Measurements from ENCODE around the gene WDR54. TPM values are rescaled to one million over a fixed set of nuclear protein-coding genes. Genes with fewer than 3 reads are reported as not detected.

WDR54 gene
- polyA plus RNA-seq, 2 of the 4 experiments (the other 2 are of a cell fraction) = 47.4 to 62.5 TPM

- Histone ChIP-seq H3K4me2 (no peak overlapping the region), H3K9me3 (no peaks in the 10 kb centered on the region), H3K4me3 (no peak overlapping the region), H3K27ac (no peak overlapping the region), H3K4me1 (peaks cover 21% of the 10 kb centered on the region)
- TF ChIP-seq ZFP36 (IDR thresholded peaks at IDR 0.05; ENCODE audit: borderline replicate concordance, partially characterized antibody) (peak; percentile 55), MAZ (IDR thresholded peaks at IDR 0.05; ENCODE audit: borderline replicate concordance, low read depth, low read length) (no peak), MAFK (IDR thresholded peaks at IDR 0.05; ENCODE audit: partially characterized antibody) (no peak)
- no peak for ATAC-seq
- DNase-seq (ENCODE audit: low read depth in 1 of 2, low spot score in 1 of 2) = no peak
- ChIA-PET CTCF (interaction anchor here (1.3 kb wide), 1 partner anchor 24 kb away, joined by 3 read pairs; no protein-coding TSS in a partner anchor), POLR2A (no interaction called here)
- WGBS (ENCODE audit: missing lambda C conversion rate) = 77% methylated on average over 6 of the region's 6 CpGs
- no peak for FAIRE-seq
These were observed 15.5 kb downstream of the WDR54 start for GRCh38 chr2:74436848-74437695.

- 92% methylated on average over 1 of the region's 1 CpG for WGBS (ENCODE audit: missing lambda C conversion rate)
- ChIA-PET CTCF (interaction anchor here (1.0 kb wide), 1 partner anchor 10 kb away, joined by 3 read pairs; no protein-coding TSS in a partner anchor), POLR2A (interaction anchor here (2.5 kb wide), 1 partner anchor 9 kb away, joined by 11 read pairs; no protein-coding TSS in a partner anchor)
- Histone ChIP-seq H3K4me1 (peaks cover 21% of the 10 kb centered on the region), H3K4me3 (no peak overlapping the region), H3K9me3 (no peaks in the 10 kb centered on the region), H3K27ac (no peak overlapping the region), H3K4me2 (peak overlapping the region; percentile 93; the same call in 2 of the 3 replicates)
- DNase-seq (ENCODE audit: low read depth in 1 of 2, low spot score in 1 of 2) (no peak), ATAC-seq (no peak), FAIRE-seq (no peak)
- TF ChIP-seq HES2 (IDR thresholded peaks at IDR 0.05) (no peak), ELK1 (IDR thresholded peaks at IDR 0.05; ENCODE audit: low read depth, low read length) (no peak), CEBPB (IDR thresholded peaks at IDR 0.05) (no peak), MYC (IDR thresholded peaks at IDR 0.05; ENCODE audit: borderline replicate concordance, low read length) (no peak), POLR2AphosphoS2 (conservative IDR thresholded peaks at IDR 0.05; ENCODE audit: low read length) (no peak), JUNB (IDR thresholded peaks at IDR 0.05) (no peak), RARB (CRISPR knock-in tag; IDR thresholded peaks at IDR 0.05) (no peak), HDAC2 (IDR thresholded peaks at IDR 0.05) (no peak), FOXS1 (CRISPR knock-in tag; IDR thresholded peaks at IDR 0.05) (no peak), MAFK (IDR thresholded peaks at IDR 0.05; ENCODE audit: partially characterized antibody) (no peak), CBX2 (IDR thresholded peaks at IDR 0.05; ENCODE audit: borderline replicate concordance, low read depth) (no peak), RAD21 (conservative IDR thresholded peaks at IDR 0.05 in 1 of 2, IDR thresholded peaks at IDR 0.05 in 1 of 2) (no peak), NPAS2 (CRISPR knock-in tag; IDR thresholded peaks at IDR 0.05; ENCODE audit: borderline replicate concordance) (no peak), NFE2L2 (conservative IDR thresholded peaks at IDR 0.05; ENCODE audit: low read length) (no peak)
These were observed 16.7 kb downstream of the WDR54 start for GRCh38 chr2:74438248-74438647.

- peaks cover 29% of the 10 kb centered on the region for H3K4me1 ChIP-seq
- H3K4me2 ChIP-seq = peak overlapping the region; percentile 93
- no peak for FAIRE-seq
- H3K27ac ChIP-seq = peak overlapping the region; percentile 86 to 89
- H3K4me3 ChIP-seq = peak overlapping the region; percentile 53
- POLR2A ChIA-PET = interaction anchor here (1.3 to 2.5 kb wide), 7 partner anchors 9 to 93 kb away, joined by 3 to 23 read pairs (median 9); partner anchors contain the start of genes C2orf81, INO80B, MRPL53 and WBP1
- H3K9me3 ChIP-seq = no peaks in the 10 kb centered on the region
- ATAC-seq = peak; percentile 1; a peak in 1 of 6 replicates
- CTCF ChIA-PET = interaction anchor here (0.8 to 2.6 kb wide), 12 partner anchors 8 to 189 kb away, joined by 3 to 9 read pairs (median 5); partner anchors contain the start of gene WBP1
- no peak for DNase-seq (ENCODE audit: low read depth in 1 of 2, low spot score in 1 of 2)
- 76% methylated on average over 3 of the region's 3 CpGs for WGBS (ENCODE audit: missing lambda C conversion rate)
- TF ChIP-seq ZC3H11A (IDR thresholded peaks at IDR 0.05) = no peak
- no peak for TF ChIP-seq POLR2AphosphoS2 (conservative IDR thresholded peaks at IDR 0.05; ENCODE audit: low read length)
- TF ChIP-seq ATOH8 (CRISPR knock-in tag; IDR thresholded peaks at IDR 0.05; ENCODE audit: low read depth) = no peak
- no peak for TF ChIP-seq ELK1 (IDR thresholded peaks at IDR 0.05; ENCODE audit: low read depth, low read length)
- TF ChIP-seq REST (IDR thresholded peaks at IDR 0.05) = no peak
- TF ChIP-seq SMC3 (IDR thresholded peaks at IDR 0.05) = no peak
- no peak for TF ChIP-seq HOXA7 (CRISPR knock-in tag; IDR thresholded peaks at IDR 0.05)
- no peak for TF ChIP-seq MYC (IDR thresholded peaks at IDR 0.05; ENCODE audit: borderline replicate concordance, low read length)
- TF ChIP-seq JUNB (IDR thresholded peaks at IDR 0.05) = no peak
- no peak for TF ChIP-seq TFCP2L1 (CRISPR knock-in tag; IDR thresholded peaks at IDR 0.05)
- no peak for TF ChIP-seq FOSB (CRISPR knock-in tag; IDR thresholded peaks at IDR 0.05)
- TF ChIP-seq RNF2 (IDR thresholded peaks at IDR 0.05; ENCODE audit: borderline replicate concordance, low read depth) = no peak
These were observed 17.8 kb downstream of the WDR54 start for GRCh38 chr2:74439373-74439772.

Data from A549 (cell line).